HG03520 (cell line): ENCODE results near the gene SERPINB3.
"Not testable (repeated sequence)": the region's sequence is repeated elsewhere in the genome, so short reads cannot be mapped to it uniquely, and the experiment has no call there.

Experiments
- ATAC-seq: cut with Tn5 transposase; IDR thresholded peaks from one replicate; pipeline ENCODE4 v1.9.1; 2021; ENCODE audit warnings: mild to moderate bottlenecking, moderate library complexity; ENCODE audit not compliant: unreplicated experiment

SERPINB3 gene

DNA sequence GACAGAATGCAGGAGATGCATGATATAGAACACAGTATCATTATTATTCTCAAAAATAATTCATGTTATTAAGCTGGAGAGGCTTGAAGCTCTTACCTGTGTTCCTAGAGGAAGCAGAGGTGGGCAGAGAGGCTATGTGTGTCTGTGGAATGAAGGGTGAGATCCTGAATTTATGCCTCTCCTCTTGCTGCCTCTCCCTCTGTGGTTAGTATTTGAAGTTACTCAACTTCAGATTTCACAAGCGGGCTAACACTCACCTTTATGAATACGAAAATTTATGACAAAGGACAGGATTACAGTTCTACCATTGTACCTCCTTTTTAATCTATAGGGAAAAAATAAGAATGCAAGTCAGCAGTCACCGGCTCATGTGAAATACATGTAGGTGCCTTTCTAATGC is at the start of gene SERPINB3:
SERPINB3 (minus strand) TSS at position 144 of the 400 bp plus-strand sequence. CDS start 677 bp downstream, outside the sequence.
- ATAC-seq, result not testable (repeated sequence)

DNA sequence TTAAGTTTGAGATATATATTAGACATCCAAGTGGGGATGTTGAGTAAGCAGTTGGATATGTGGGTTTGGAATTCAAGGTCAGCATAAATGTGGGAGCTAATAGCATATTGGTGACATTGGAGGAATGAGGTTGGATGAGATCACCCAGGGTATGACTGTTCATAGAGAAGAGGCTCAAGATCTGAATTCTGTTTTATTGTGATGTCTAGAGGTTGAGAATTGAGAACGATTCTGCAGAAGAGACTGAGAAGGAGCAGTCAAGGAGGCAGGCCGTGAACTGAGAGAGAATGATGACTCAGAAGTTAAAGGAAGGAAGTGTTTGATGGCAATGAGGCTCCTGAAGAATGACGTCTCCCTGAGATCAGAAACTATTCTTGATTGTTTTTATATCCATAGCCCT is 47.0 kb upstream of the SERPINB3 start:
- no peak for ATAC-seq

DNA sequence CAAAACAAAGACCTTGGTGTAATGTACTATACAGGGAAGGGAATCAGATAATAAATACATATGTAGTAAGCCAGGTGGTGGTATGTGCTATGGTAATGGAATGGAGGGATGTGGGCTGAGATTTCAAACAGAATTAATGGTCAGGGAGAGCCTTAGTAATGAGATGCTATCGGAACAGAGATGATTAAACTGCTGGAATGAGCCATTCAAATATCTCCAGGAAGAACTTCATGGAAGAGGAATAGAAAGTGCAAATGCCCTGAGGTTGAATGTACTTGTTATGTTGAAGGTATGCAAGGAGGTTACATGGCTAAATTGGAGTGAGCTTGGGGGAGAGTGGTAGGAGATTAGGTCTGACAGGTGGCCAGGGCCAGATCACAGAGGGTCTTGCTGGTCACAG is 46.1 kb upstream of the SERPINB3 start:
- ATAC-seq, result no peak

DNA sequence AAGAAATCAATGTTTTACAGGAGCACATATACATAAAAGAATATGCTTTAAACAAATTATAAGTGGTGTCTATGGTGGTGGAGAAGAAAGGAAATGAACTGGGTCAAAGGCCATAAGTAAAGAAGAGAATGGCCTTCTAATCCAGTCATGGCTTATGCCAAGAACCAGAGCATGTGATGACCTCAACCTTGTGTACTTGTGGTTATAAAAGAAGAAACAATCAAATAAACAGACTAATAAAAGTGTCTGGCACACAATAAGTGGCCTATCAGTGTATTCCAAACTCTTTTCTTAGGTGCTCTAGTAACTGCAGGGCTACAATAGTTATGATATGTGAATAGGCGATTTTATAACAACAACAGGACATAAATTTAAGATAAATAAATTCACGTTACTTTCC is 43.7 kb upstream of the SERPINB3 start:
- no peak for ATAC-seq

DNA sequence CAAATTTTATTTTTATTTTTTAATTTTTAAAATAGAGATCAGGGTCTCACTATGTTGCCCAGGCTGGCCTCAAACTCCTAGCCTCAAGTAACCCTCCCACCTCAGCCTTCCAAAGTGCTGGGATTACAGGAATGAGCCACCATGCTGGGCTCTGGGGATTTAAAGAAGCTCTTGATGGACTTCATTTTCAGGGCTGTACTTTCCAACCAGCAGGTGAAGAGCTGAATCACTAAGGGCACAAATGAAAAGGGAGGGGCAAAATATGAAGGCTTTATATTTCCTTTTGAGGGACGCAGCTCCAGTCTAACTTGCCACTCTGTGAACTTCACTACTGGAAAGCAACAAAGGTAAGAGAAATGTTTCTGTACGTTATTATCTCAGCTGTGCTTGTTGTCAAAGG is 41.0 kb upstream of the SERPINB3 start, which contains the start of gene SERPINB11:
SERPINB11 (plus strand) TSS at position 301 of the 400 bp plus-strand sequence. CDS start 7,234 bp downstream, outside the sequence.
- no peak for ATAC-seq

DNA sequence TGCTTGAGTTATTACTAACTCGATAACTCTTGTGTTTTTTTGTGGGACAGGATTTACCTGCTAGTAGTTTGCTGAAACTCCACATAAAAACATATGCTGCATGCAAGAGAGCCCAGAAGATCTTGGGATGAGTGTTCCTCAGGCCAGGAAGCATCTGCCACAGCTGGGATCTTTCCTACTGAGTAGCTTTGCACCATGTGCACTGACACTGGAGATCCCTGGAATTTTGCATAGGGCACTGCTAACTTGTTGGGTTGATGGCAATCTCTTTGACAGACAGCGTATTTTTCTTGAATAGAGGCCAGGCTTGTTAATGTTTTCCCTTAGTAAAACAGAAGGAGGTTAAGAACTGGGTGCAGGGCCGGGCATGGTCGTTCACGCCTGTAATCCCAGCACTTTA is 40.3 kb upstream of the SERPINB3 start:
- ATAC-seq, result no peak

DNA sequence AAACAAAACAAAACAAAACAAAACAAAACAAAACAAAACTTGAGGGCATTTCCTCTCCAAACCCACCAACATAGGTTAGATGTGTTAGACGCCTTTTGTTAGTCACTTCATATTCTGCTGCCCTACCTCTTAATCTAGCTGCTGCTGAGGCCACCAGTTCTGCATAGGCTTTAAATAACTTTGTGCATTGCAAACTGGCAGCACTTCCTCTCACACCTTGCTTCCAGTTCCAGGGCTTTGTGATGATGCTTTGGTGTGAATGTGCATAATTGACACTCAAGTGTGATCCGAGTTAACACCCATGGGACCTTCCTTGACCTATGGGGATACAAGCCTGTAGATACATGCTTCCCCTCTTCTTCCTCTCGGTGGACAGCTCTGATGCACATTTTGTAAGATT is 38.8 kb upstream of the SERPINB3 start:
- ATAC-seq, result no peak

DNA sequence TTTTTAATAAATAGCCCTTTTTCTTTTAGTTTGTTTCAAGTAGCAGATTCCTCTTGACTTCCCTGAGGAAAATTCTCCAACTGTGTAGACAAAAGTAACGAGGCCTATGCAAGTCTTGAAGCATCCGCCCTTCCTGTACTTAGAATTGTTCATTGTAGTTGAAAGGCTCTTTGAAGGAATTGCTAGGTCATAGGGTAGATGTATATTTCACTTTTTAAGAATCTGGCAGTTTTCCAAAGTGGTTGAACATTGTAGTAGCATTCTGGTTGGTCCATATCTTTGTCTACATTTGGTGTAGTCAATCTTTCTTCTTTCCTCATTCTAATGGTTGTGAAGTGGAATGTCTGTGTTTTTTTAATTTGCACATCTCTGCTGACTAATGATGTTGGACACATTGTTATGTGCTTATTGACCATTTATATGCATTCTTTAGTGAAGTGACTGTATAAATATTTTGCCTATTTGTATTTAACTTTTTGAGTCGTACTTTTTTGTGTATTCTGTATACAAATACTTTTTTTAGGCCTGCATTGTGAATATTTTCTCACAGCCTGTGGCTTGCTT is 35.5 kb upstream of the SERPINB3 start:
- no peak for ATAC-seq

DNA sequence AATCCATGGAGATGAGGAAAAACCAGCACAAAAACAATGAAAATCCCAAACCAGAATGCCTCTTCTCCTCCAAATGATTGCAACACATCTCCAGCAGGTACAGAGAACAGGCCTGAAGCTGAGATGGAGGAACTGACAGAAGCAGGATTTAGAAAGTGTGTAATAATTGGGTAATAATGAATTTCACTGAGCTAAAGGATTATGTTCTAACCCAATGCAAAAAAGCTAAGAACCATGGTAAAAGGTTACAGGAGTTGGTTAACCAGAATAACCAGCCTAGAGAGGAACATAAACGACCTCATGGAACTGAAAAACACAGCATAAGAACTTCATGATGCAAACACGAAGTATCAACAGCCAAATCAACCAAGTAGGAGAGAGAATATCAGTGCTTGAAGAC is 27.4 kb upstream of the SERPINB3 start:
- ATAC-seq, result no peak

DNA sequence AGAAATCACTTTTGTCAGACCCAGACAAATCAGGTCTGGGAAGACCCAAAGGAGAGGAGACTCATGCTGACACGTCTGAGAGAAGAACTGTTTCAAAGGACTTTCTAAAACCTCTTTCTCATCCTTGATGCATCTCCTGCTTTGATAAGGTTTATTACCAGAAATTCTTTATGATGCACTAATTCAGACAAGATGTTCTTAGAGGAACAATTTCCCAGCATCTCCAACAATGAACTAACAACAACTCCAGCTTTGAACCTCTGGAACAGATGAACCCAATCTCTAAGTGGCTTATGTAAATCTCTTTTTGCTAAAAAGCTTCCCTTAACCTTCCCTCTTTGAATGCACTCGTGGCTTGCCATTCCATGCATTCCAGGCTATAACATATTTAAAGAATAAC is 25.2 kb upstream of the SERPINB3 start:
- ATAC-seq, result no peak

DNA sequence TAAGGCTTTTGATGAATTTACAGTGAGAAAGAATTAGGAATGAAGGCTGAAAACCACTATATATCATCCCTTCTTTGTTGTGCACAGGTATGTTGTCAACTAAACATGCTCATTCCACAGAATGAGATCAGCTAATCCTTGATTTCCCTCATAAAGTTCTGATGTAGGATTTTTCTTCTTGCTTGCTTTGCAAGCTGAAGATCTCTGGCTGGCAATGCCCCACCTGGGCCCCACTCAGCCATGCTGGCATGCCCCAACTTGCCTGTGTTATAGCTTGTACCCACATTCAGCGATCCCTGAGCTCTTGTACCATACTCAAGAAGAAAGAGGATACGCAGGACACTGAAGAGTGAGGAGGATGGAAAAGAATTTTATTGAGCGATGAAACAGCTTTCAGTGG is 23.0 kb upstream of the SERPINB3 start:
- no peak for ATAC-seq

DNA sequence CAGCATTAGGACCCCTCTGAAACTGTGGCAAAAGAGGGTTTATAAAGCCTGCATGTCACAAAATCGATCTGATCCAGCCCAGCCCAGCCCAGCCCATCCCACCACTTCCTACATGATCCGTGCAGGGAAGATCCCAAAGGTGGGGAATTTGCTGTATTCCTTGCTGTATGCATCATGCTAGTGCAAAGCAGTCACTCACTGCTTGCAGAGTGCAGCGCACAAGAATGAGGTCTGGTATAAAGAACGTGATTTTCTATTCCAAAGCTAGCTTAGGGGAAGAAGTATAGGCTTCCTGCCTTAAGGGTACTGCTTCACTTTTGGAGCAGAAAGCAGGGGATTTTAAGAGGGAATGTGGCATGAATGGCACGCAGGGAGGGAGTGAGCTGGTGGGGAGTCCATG is 22.2 kb upstream of the SERPINB3 start:
- ATAC-seq, result no peak

DNA sequence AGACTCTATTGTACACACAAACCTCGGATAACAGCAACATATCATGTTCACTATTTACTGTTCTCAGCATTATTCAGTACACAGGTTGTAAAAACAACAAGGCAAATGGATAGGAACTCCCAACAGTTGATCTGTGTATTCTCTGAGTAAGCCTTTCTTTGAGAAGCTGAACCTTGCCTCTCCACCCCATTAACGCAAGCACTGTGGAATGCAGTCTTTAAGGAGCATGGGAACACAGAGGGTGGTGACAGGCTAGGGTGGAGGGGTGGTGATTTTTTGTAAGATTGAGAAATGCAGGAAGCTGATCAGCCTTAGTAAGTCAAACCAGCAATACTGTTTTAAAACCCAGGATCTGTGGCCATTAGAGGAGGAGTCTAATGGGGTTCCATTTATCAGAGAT is 21.5 kb upstream of the SERPINB3 start:
- no peak for ATAC-seq

DNA sequence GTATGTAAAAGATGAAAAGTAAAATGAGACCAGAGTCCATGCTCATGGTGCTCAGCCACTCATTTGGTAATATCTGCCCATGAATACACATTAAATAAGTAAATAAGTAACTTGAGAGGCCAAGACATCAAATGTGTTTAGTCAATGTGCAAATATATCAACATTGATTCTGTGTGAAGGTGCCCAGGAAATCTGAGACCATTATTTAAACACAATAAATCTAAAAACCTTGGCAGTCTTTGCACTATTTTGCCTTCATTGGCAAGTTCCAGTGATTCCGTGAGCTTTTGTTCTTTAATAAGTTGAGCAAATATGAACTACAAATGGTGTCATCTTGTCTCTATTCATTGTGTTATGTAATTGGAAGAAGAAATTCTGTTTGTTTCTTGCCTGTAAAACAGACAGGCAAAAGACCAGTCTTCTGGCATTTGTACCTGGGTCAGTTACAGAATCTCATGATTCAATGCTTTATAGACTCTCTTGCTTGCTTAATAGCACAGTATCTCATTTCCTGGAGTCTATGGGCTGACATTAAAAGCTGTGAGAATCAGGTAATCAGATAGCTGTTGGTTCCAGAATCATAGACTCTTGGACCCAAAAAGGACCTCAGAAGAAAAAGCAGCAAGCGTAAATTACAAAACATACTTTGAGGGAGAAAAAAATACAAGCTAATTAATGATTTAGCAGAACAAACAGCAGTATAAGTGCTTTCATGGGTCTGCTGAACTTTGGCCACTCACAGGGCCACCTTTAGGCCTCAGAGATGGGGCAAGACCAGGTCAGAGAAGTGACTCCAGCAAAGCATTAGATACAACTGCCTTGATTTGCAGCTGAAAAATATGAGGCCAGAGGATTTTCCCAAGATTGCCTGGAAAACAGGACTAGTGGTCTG is 20.0 kb upstream of the SERPINB3 start:
- no peak for ATAC-seq

DNA sequence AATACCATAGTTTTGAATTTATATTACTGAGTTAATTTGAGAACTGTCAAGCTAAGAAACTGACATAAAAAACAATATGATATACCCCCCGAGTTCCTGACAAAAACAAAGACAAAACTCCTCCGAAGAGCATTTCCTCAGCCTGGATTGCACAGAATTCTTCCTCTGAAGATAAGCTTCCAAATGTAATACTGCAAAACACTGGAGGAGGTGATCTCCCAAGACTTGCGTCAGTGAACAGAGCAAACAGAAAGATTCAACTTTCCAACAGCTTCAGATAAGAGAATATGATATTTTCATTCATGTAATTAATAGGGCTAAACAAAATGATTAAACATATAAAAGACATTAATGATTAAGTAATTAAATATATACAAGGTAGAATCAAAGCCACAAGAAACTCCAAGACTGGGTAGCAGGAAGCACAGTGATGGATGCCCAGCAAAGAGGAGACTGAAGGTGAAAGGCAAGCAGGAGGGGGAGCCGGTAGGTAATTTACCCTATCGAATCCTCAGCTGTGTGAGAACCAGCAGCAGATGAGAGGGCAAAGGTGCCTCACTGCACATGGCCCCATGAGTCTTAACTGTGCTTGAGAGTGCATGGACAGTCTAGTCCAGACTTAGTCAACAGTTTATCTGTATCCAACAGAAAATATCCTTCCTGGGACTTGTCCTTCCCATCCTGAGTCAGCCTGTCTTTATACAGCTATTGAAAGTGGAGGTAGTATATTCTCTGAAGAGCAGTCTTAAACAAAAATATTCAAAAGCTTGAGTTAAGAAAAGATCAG is 18.3 kb upstream of the SERPINB3 start:
- ATAC-seq, result no peak

DNA sequence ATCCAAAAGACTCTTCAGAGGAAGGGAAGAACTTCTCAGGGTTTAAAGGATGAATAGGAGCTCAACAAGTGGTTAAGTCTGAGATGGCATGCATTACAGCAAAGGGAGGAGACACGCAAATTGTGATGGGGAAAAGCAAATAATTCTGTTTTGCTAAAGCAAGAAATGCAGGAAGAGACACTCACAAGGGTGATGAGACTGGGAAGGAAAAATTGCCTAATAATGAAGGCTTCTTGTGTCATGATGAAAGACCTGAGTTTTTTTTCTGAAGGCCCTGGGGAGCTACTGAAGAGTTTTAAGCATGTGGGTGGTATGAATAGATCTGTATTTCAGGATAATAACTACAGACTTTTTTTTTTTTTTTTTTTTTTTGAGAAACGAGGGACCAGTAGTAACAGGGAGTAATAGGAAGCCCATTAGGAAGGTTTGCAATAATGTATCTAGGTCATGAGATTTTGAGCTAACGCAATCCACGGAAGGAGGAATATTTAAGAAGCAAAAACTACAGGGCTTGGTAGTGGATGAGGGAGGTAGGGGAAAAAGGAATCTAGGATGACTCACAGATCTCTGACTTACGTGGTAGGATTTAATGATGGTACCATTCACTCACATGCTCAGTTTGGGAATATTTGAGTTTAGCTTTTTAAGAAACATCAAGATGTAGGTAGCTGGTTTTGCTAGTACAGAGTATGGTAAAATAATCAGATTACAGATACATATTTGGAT is 16.0 kb upstream of the SERPINB3 start:
- no peak for ATAC-seq

DNA sequence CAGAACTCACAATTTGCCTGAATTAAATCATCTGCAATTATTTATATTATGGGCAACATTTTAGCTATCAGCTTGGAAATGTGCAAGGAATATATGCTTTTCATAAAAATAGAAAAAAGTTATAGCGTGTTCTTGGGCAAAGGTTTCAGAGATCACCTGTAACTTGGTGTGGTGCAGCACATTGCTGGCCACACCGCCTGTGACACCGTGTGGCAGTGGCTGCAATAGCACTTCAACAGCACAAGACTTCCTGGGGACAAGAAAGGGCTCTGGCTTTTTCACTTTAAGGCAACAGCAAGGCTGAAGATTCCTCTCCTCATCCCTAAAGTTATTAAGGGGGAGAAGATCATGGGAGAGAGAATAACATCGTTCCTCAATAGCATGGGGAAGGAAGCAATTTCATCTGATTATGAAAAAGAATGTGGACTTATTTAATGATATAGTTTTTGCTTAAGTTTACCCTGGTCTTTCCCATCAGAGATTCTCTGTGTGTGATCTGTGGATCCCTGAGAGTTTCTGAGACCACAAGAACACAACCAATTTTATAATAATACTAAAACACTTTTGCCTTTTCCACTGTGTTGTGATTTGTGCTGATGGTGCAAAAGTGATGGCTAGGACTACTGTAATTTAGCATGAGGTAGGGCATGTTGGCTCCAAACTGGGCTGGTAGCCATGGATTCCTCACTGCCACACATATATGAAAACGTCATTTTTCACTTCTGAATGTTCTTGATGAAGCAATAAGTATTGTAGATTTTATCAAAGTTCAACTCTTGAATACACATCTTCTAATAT is 15.0 kb upstream of the SERPINB3 start:
- ATAC-seq, result peak; percentile 92

DNA sequence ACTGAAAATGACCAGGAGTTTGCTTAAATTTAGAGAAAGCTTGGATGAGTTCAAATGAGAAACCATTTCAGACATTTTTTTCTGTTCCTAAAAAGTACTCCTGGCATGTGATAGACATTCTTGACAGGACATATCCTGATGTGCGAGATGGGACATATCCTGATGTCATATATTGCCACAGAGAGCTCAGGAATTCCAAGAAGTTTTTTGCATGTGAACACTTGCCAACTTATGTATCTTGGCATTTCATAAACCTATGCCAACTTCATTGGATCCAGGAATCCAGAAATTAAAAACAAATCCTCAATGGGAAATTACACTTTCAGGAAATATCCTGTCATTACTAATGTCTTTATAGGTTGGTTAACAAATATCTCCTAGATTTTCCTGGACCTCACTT is 2.9 kb upstream of the SERPINB3 start:
- ATAC-seq, result no peak

DNA sequence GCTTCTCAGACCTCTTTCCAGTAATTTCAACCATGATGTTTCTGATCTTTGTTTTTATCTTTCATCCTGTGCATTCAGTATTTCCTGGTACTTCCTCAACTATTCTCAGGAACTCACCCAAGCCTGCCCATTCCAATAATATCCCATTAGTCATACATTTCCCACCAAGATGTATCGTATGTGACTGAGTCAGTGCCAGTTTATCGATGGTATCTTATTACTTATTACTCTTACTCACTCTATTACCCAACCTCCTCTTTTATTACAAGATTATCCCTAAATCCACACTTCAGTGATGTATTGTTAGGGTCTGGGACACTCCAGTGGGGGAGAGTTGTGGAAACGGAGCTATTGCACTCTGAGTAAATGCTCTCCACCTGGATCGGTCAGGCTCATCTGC is 2.8 kb downstream of the SERPINB3 start:
- ATAC-seq, result not testable (repeated sequence)

DNA sequence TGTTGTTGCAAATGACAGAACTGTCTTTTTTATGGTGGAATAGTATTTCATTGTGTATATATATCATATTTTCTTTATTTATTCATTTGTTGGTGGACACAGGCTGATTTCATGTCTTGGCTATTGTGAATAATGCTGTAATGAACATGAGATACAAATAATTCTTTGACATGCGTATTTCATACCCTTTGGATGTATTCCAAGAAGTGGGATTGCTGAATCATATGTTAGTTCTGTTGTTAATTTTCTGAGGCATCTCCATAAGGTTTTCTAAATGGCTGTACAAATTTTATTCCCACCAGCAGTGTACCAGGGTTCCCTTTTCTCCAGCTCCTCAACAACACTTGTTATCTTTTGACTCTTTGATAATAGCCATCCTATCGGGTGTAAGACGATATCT is 11.4 kb downstream of the SERPINB3 start:
- ATAC-seq, result not testable (repeated sequence)
